Mucosa of rectum (tissue), 2 donors: ENCODE measurements around the gene RNF144A.
"Not testable (repeated sequence)": the region's sequence is repeated elsewhere in the genome, so short reads cannot be mapped to it uniquely, and the experiment has no call there.

ENCODE experiments used
- H3K27ac ChIP-seq, 2 donors: one replicate each; pipeline ENCODE4 v1.7.0; 2013; ENCODE audit warnings: inconsistent platforms in 2 of 2, low read depth in 2 of 2, low read length in 2 of 2
- H3K27me3 ChIP-seq, 2 donors: one replicate each; pipeline ENCODE4 v1.7.0; 2013; ENCODE audit warnings: low read length in 2 of 2; ENCODE audit not compliant: control insufficient read depth in 2 of 2, insufficient read depth in 2 of 2
- H3K36me3 ChIP-seq, 2 donors: one replicate each; pipeline ENCODE4 v1.7.0; 2013; ENCODE audit warnings: low read length in 2 of 2; ENCODE audit not compliant: control insufficient read depth in 2 of 2, insufficient read depth in 2 of 2
- H3K4me1 ChIP-seq, 2 donors: one replicate each; pipeline ENCODE4 v1.7.0; 2013; ENCODE audit warnings: low read length in 2 of 2, mild to moderate bottlenecking in 1 of 2; ENCODE audit not compliant: control insufficient read depth in 2 of 2, insufficient read depth in 2 of 2
- H3K4me3 ChIP-seq, 2 donors: one replicate each; pipeline ENCODE4 v1.7.0; 2013; ENCODE audit warnings: low read length in 2 of 2
- H3K9ac ChIP-seq, 2 donors: one replicate each; pipeline ENCODE4 v1.7.0; 2013; ENCODE audit warnings: low read length in 2 of 2, low read depth in 1 of 2, mild to moderate bottlenecking in 1 of 2
- H3K9me3 ChIP-seq, 2 donors: one replicate each; pipeline ENCODE4 v1.7.0; 2013; ENCODE audit warnings: low read length in 2 of 2; ENCODE audit not compliant: control insufficient read depth in 2 of 2
- donor health status: healthy.
- donor health status: Normal muscosa, but diverticular disease.

Gene RNF144A

DNA sequence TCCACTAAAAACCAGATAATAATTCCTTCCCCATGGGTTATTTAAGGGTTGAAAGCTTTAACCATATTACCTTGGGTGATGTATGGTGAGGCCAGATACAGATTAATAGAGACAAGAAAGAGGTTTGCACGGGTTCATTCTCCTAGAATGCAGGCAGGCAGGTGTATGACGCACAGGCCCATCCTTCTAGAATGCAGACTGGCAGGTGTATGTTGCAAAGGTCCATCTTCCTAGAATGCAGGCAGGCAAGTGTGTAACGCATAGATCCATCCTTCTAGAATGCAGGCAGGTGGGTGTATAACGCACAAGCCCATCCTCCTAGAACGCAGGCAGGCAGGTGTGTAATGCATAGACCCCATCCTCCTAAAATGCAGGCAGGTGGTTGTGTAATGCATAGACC lies 35.7 kb upstream of the RNF144A start:
- no peak overlapping the region for H3K4me3 ChIP-seq
- H3K36me3 ChIP-seq = no peaks in the 10 kb centered on the region
- no peaks in the 10 kb centered on the region for H3K27me3 ChIP-seq
- H3K27ac ChIP-seq = no peak overlapping the region
- H3K9me3 ChIP-seq = no peaks in the 10 kb centered on the region
- peaks cover 3 to 6% of the 10 kb centered on the region in 2 donors for H3K4me1 ChIP-seq
- H3K9ac ChIP-seq = no peak overlapping the region

GRCh38 chr2:6883448-6884122 lies 33.6 kb upstream of the RNF144A start:
- Histone ChIP-seq H3K4me1 (peaks cover 0 to 2% of the 10 kb centered on the region in 2 donors), H3K4me3 (no peak overlapping the region), H3K36me3 (no peaks in the 10 kb centered on the region), H3K27ac (no peak overlapping the region), H3K27me3 (no peaks in the 10 kb centered on the region), H3K9me3 (no peaks in the 10 kb centered on the region), H3K9ac (no peak overlapping the region)

- Histone ChIP-seq H3K4me3 (no peak overlapping the region), H3K9ac (no peak overlapping the region), H3K4me1 (peaks cover 0 to 2% of the 10 kb centered on the region in 2 donors), H3K9me3 (no peaks in the 10 kb centered on the region), H3K27ac (no peak overlapping the region), H3K36me3 (no peaks in the 10 kb centered on the region), H3K27me3 (no peaks in the 10 kb centered on the region)
Measured at GRCh38 chr2:6885551-6885950, 31.7 kb upstream of the RNF144A start.

- H3K27me3 ChIP-seq = no peaks in the 10 kb centered on the region
- H3K4me1 ChIP-seq = peaks cover 0 to under 1% of the 10 kb centered on the region in 2 donors
- no peaks in the 10 kb centered on the region for H3K36me3 ChIP-seq
- no peak overlapping the region for H3K27ac ChIP-seq
- H3K9me3 ChIP-seq = no peaks in the 10 kb centered on the region
- H3K4me3 ChIP-seq = no peak overlapping the region
- no peak overlapping the region for H3K9ac ChIP-seq
Measured at GRCh38 chr2:6885968-6886367, 31.2 kb upstream of the RNF144A start.

DNA sequence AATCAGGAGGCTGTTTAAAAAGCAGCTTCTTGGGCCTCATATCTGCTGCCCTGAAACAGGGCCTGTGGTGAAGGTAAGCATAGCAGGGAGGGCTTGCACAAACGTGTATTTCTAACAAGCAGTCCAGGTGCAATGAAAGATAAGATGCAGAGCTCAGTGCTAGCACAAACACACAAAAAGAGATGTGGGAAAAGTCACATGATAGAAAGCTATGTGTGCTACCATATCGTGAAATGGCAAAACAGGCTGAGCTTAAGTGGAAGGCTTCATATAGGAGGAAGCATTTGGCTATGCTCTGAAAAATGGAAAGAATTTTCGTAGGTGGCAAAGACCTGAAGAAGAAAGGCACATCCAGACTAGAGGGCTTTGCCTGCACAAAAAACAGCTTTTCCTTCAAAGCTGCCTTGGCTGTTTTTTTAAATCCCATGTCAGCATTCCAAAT lies 29.4 kb upstream of the RNF144A start:
- Histone ChIP-seq H3K9me3 (no peaks in the 10 kb centered on the region), H3K4me1 (no peaks in the 10 kb centered on the region), H3K36me3 (no peaks in the 10 kb centered on the region), H3K27ac (no peak overlapping the region), H3K9ac (no peak overlapping the region), H3K4me3 (no peak overlapping the region), H3K27me3 (no peaks in the 10 kb centered on the region)

- no peak overlapping the region for H3K27ac ChIP-seq
- no peak overlapping the region for H3K9ac ChIP-seq
- no peaks in the 10 kb centered on the region for H3K9me3 ChIP-seq
- no peaks in the 10 kb centered on the region for H3K4me1 ChIP-seq
- no peak overlapping the region for H3K4me3 ChIP-seq
- no peaks in the 10 kb centered on the region for H3K36me3 ChIP-seq
- no peaks in the 10 kb centered on the region for H3K27me3 ChIP-seq
Measured at GRCh38 chr2:6888724-6889123, 28.5 kb upstream of the RNF144A start.

GRCh38 chr2:6893876-6894482 lies 23.2 kb upstream of the RNF144A start:
- Histone ChIP-seq H3K9ac (no peak overlapping the region), H3K36me3 (no peaks in the 10 kb centered on the region), H3K27ac (no peak overlapping the region), H3K9me3 (no peaks in the 10 kb centered on the region), H3K4me1 (no peaks in the 10 kb centered on the region), H3K27me3 (no peaks in the 10 kb centered on the region), H3K4me3 (no peak overlapping the region)

- no peak overlapping the region for H3K9ac ChIP-seq
- no peaks in the 10 kb centered on the region for H3K4me1 ChIP-seq
- no peaks in the 10 kb centered on the region for H3K9me3 ChIP-seq
- H3K27me3 ChIP-seq = no peaks in the 10 kb centered on the region
- no peak overlapping the region for H3K4me3 ChIP-seq
- H3K27ac ChIP-seq = no peak overlapping the region
- no peaks in the 10 kb centered on the region for H3K36me3 ChIP-seq
Measured at GRCh38 chr2:6896930-6897759, 20.1 kb upstream of the RNF144A start.

GRCh38 chr2:6902581-6902980 lies 14.6 kb upstream of the RNF144A start:
- H3K36me3 ChIP-seq, H3K9me3 ChIP-seq: not testable (repeated sequence)

GRCh38 chr2:6905668-6906067 lies 11.5 kb upstream of the RNF144A start:
- no peak overlapping the region for H3K4me3 ChIP-seq
- H3K9ac ChIP-seq = no peak overlapping the region
- H3K27ac ChIP-seq = no peak overlapping the region
- H3K27me3 ChIP-seq = no peaks in the 10 kb centered on the region
- H3K36me3 ChIP-seq = no peaks in the 10 kb centered on the region
- H3K9me3 ChIP-seq = no peaks in the 10 kb centered on the region
- peaks cover 3 to 8% of the 10 kb centered on the region in 2 donors for H3K4me1 ChIP-seq

More at GRCh38 chr2:6902581-6902980, 14.6 kb upstream of the RNF144A start:
- H3K4me3 ChIP-seq, H3K27me3 ChIP-seq, H3K27ac ChIP-seq, H3K4me1 ChIP-seq, H3K9ac ChIP-seq: not testable (repeated sequence)
